ENCODE measurements around the gene CD63. TPM values are rescaled to one million over a fixed set of nuclear protein-coding genes. Genes with fewer than 3 reads are reported as not detected.
A peak's percentile ranks its signal among the peaks of the same experiment; 100 is the strongest.

CD63 gene
- total and polyA plus RNA-seq, 12 donors, result 565 to 2,861 (median 793) TPM

- peaks cover 0 to 20% (median 0%) of the 10 kb centered on the region in 7 donors for H3K27me3 ChIP-seq
- TF ChIP-seq CTCF (IDR thresholded peaks at IDR 0.05), result no peak
- WGBS, 2 donors, result 46 to 56% methylated on average over 2 of the region's 2 CpGs
- H3K9me3 ChIP-seq, result no peaks in the 10 kb centered on the region
- intact Hi-C loops (cut with DNase I), result loop anchor here in 1 of 10 donors (2.0 kb wide), 1 partner anchor 22 kb away; a partner anchor contains a TSS
- peak; percentile 3 to 64 (median 38) for ATAC-seq
- H3K36me3 ChIP-seq, result peaks cover 0 to 36% (median 0%) of the 10 kb centered on the region in 9 donors
- H3K27ac ChIP-seq, result peak overlapping the region; percentile 62 to 98 (median 89)
- H3K4me3 ChIP-seq, result peak overlapping the region in 8 of 10 donors; percentile 41 to 87 (median 74)
- H3K4me1 ChIP-seq, result peaks cover 2 to 79% (median 45%) of the 10 kb centered on the region in 9 donors
- DNase-seq, result peak; percentile 54 to 78
Observed at GRCh38 chr12:55703288-55703687, 25.5 kb downstream of the CD63 start.

- Histone ChIP-seq H3K36me3 (peaks cover 0 to 40% (median 0%) of the 10 kb centered on the region in 9 donors), H3K4me3 (peak overlapping the region in 6 of 10 donors; percentile 21 to 87 (median 74)), H3K9me3 (no peaks in the 10 kb centered on the region), H3K4me1 (peaks cover 2 to 76% (median 42%) of the 10 kb centered on the region in 9 donors), H3K27me3 (peaks cover 0 to 20% (median 0%) of the 10 kb centered on the region in 7 donors), H3K27ac (peak overlapping the region; percentile 20 to 98 (median 89))
- 66 to 75% methylated on average over 8 of the region's 8 CpGs for WGBS, 2 donors
- DNase-seq (no peak), ATAC-seq (peak in 2 of 8 donors; percentile 0 to 3)
- intact Hi-C loops (cut with DNase I), result loop anchor here in 1 of 10 donors (2.0 kb wide), 1 partner anchor 22 kb away; a partner anchor contains a TSS
- no peak for TF ChIP-seq CTCF (IDR thresholded peaks at IDR 0.05)
Observed at GRCh38 chr12:55702861-55703260, 25.9 kb downstream of the CD63 start.

- no peak for TF ChIP-seq CTCF (IDR thresholded peaks at IDR 0.05)
- Histone ChIP-seq H3K27me3 (no peaks in the 10 kb centered on the region), H3K36me3 (peaks cover 0 to 64% (median 13%) of the 10 kb centered on the region in 9 donors), H3K4me1 (peaks cover 2 to 65% (median 42%) of the 10 kb centered on the region in 9 donors), H3K27ac (peak overlapping the region in 6 of 10 donors; percentile 23 to 95 (median 55)), H3K9me3 (no peaks in the 10 kb centered on the region), H3K4me3 (peak overlapping the region in 1 of 10 donors; percentile 3)
- ATAC-seq (peak in 6 of 8 donors; percentile 6 to 52 (median 26)), DNase-seq (peak in 1 of 2 donors; percentile 59)
- intact Hi-C loops (cut with DNase I), result no loop called here
- WGBS, 2 donors, result 69 to 70% methylated on average over 20 to 21 of the region's 21 CpGs
Observed at GRCh38 chr12:55700255-55701018, 28.4 kb downstream of the CD63 start.

- Histone ChIP-seq H3K36me3 (peaks cover 0 to 73% (median 13%) of the 10 kb centered on the region in 9 donors), H3K9me3 (no peaks in the 10 kb centered on the region), H3K27ac (peak overlapping the region in 5 of 10 donors; percentile 23 to 95 (median 55)), H3K4me1 (peaks cover 2 to 56% (median 41%) of the 10 kb centered on the region in 9 donors), H3K27me3 (no peaks in the 10 kb centered on the region), H3K4me3 (no peak overlapping the region)
- 67% methylated on average over 5 of the region's 5 CpGs for WGBS, 2 donors
- TF ChIP-seq CTCF (IDR thresholded peaks at IDR 0.05), result no peak
- DNase-seq, result no peak
- intact Hi-C loops (cut with DNase I), result no loop called here
- no peak for ATAC-seq
Observed at GRCh38 chr12:55699471-55700055, 29.2 kb downstream of the CD63 start.
